ENCODE data around the gene POLR1A.

The POLR1A gene

DNA sequence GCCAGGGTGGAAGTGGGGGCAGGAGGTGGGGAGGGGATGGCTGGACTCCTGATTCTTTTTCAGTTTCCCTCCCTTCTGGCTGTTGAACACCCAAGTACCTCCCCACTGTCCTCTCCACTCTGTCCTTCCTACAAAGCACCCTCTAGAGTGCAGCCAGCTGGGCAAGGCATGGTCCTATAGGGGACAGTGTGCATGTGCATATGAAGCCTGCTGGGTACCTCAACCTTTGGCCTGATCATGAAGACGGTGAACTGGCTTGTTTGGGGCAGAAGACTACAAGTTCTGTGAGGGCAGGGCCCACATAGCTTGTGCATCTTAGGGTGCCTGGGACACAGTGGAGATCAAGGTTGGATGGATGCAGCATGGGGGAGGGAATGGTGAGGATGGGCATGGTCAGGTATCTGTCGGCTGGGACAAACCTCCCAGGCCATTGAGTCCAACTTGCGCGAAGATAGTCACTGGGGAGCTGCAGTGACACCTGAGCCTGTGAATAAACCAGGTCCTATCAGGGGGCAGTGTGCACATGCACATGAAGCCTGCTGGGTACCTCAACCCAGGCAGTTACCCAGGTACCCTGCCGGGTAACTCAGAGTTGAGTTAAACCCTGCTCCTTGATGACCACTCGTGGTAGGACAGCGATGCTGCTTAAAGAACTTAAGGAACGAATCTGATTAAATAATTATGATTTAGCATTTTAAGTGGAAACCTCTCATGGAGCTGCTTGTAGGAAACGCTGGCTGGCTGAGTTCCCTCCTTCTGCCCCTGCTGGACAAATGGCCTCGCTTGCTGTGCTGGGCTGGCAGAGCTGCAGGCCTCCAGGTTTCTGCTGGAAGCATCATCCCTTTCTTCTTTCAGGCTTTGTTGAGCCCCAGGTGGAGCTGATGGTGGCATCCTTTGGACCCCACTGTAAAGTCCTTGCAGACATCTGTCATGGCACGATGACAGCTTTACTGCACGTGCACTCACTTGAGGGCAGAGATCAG is 84.0 kb downstream of the POLR1A start:
- DNase-seq (ENCODE audit: low read depth) = no peak

GRCh38 chr2:86020984-86021383 is 84.7 kb downstream of the POLR1A start:
- peak; percentile 42 for DNase-seq (ENCODE audit: low read depth)

GRCh38 chr2:86019121-86019520 is 86.6 kb downstream of the POLR1A start:
- DNase-seq (ENCODE audit: low read depth) = no peak

DNA sequence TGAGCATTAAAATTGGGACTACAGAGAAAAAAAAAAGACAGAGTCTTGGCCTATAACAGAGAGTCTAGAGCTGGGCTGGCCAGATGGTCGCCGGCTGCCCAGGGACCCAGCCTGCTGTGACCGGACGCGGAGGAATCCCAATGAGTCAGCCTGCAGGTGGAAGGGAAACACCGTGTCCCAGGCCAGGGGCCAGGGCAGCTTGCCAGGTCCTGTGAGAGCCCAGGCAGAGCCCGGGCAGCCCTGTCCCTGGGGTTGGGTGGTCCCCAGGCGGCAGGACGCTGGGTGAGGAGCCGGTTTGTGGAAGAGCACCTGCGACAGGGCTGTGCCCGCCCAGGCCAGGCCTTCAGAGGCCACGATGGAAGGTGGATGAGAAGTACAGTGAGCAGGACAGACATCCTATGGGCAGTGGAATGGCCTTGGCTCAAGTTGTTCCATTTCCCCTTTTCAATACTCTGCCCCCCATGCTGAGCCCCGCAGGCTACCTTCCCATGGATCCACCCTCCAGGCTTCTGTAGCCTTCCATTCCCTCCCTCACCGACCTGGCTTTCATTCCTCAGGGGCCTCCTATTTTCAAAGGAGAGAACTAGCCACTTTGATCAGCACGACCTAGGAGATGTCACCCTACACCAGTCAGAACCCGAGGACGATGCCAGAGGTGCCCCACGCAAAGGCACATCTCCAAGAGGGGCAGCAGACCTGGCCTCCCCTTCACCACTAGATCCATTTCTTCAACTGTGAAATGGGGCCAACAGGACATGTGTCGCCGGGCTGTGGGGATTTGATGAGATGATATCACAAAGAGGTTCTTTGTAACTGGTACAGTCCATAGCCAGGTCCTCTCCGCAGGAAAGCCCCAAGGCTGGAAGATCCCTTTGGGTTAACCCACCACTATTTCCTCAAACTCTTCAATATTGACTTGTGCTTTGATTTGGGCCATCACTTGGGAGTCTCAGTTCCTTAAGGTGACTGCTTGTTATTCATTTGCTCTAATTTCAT is 87.5 kb downstream of the POLR1A start:
- DNase-seq (ENCODE audit: low read depth) = peak; percentile 34

DNA sequence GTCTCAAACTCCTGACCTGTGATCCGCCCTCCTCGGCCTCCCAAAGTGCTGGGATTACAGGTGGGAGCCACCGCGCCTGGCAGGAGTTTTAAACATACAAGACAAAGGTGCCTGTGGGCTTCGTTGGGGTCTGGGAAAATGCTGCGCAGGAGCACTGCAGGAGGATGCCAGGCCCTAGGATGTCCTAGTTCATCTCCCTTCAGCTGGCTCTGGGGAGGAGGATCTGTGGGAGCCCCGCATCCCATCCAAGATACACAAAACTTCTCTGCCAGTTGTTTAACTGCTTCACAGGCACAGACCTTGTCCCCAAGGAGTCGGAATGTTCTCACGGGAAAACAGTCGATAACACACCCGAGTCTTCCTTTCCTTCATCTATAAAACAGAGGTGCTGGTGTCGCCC is 89.1 kb downstream of the POLR1A start:
- no peak for DNase-seq (ENCODE audit: low read depth)

- no peak for DNase-seq (ENCODE audit: low read depth)
Observed at GRCh38 chr2:86015699-86016098, 90.0 kb downstream of the POLR1A start.

DNA sequence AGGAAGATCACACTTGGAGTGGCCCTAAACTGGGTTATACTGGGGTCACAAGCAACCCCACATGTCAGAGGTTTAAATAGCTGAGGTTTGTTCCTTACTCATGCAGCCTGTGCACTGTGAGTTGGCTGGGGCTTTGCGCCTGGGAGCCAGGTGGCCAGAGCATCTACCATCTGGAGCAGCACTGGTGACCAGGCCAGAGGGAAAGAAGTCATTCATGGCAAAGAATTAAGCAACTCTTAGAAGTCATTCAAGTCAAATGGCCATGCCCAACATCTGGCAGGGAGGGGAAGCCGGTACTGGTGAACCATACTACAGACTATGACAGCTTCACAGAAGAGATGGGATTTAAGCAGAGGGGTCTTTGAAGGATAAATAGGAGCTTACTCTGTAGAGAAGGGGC is 90.7 kb downstream of the POLR1A start:
- DNase-seq (ENCODE audit: low read depth) = no peak

DNA sequence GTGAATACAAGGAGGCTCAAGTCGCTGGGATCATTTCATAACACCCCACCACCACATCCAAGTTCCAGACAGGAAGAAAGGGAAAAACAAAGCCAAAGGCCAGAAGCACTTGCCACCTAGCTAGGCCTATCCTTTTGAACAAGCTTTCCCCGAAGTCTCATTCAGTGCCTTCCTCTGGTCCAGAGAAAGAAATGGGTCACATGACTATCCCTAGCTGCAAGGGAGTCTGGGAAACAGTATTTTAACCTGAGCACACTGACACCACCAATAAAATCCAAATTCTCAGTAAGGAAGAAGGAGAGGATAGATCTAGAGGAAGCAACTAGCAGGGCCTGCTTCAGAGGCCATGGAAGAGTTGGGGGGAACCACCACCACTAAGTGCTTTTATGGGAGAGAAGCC is 91.2 kb downstream of the POLR1A start:
- DNase-seq (ENCODE audit: low read depth) = no peak

DNA sequence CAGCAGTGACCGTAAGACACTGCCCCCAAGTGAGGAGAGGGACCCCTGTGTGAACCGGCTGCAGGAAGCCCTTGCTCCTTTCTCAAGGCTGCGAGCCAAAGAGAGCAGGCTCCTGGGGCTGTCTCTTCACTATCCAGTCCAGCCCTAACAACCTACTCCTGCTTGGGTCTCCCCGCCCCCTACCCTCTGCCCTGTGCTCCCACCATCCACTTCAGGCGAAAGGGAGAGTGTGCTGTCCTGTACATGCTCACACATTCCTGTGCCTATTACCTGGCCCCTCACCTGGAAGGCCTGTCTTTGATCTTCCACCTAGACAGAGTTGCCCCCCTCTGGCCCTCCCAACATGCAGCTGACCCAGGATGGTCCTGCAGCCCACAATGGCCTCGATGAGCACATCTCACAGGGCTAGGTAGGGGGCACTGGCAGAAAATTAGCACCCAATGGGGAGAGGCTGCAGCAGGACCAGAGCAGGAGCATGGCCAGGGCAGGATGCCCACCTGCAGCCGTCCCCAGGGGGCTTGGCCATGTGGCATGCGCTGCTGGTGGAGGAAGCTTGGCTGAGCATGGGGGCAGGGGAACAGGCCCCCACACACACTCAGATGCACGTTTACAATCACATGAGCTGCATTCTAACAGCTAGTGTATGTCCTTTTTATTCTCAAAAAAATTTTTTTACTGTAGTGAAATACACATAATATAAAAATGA is 93.5 kb downstream of the POLR1A start:
- no peak for DNase-seq (ENCODE audit: low read depth)

DNA sequence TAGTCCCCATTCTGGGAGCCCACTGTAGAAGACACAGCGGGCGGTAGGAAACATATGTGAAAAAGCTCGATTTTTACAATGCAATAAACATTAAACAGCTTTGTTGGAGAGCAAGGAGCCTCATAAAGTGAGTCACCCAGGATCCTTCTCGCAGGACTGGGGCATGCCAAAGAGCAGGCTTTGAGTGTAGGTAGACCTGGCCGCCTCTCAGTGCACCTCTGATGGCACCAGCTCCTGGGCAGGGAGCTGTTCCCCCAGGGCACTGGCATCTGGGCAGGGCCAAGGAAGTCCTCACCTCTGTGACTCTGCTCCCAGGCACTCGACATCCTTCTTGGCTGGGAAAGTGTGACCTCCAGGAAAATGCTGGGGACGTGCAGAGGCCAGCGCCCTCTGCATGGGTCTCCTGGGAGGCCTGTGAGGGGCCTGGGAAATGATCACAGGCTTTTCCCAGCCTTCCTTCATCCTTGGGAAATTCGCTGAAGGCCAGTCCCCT is 94.2 kb downstream of the POLR1A start:
- DNase-seq (ENCODE audit: low read depth) = peak; percentile 61

GRCh38 chr2:86010083-86010482 is 95.6 kb downstream of the POLR1A start:
- no peak for DNase-seq (ENCODE audit: low read depth)

- no peak for DNase-seq (ENCODE audit: low read depth)
Observed at GRCh38 chr2:86006524-86006923, 99.2 kb downstream of the POLR1A start.

- no peak for DNase-seq (ENCODE audit: low read depth)
Observed at GRCh38 chr2:86003967-86004366, 101.7 kb downstream of the POLR1A start.

DNA sequence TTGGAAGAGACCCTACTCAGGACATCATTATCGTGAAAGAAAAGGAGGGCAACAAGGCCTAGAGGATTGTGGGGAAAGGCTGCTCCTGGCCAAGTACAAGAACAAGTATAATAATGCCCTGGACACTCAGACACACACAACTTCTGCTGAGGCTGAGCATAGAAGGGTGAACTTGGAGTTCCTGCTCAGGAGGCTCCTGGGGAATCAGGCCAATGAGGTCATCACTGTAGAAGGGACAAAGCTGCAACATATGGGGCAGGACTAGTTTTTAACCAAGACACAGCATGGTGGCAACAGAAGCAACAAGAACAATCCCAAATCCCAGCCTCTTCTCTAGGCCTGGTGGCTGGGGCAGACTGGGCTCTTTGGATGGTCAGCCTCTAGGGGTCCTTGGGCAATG is 102.6 kb downstream of the POLR1A start:
- no peak for DNase-seq (ENCODE audit: low read depth)

DNA sequence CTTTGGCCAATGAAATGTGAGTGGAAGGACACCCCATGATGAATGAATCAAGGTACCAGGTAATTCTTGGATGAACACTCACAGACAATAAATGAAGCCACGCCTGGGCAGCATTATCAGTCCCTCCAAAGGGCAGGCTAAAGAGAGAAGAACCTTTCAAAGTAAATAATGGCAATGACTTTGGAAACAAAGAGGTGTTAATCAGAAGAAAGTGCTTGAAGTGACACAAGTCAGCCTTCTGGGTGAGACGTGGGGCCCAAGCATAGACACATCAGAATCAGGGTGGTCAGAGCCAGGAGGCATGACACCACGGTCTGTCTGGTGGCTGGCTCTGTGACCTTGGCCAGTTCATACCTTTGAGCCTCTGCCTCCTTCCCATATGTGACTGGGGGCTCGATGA is 103.3 kb downstream of the POLR1A start:
- no peak for DNase-seq (ENCODE audit: low read depth)

DNA sequence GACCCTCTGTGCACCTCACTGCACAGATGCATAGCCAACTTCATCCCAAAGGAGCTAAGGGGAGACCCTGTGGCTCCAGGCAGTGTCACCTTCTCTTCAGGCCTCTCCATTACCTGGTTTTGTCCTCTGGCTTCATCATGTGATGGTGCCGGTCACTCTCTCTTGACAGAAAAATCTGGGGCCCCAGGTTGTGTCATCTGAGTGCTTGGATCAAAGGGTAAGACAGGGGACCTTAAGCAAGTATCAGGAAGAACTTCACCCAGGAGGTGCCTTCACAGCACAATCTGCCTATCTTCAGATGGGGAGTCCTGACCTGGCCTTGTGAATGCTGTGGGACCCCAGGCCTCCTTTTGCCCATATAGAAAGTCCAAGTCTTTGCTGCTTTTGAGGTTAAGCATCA is 104.4 kb downstream of the POLR1A start:
- no peak for DNase-seq (ENCODE audit: low read depth)

GRCh38 chr2:86000938-86001312 is 104.8 kb downstream of the POLR1A start:
- no peak for DNase-seq (ENCODE audit: low read depth)

GRCh38 chr2:86000131-86000937 is 105.4 kb downstream of the POLR1A start:
- peak; percentile 36 for DNase-seq (ENCODE audit: low read depth)

DNA sequence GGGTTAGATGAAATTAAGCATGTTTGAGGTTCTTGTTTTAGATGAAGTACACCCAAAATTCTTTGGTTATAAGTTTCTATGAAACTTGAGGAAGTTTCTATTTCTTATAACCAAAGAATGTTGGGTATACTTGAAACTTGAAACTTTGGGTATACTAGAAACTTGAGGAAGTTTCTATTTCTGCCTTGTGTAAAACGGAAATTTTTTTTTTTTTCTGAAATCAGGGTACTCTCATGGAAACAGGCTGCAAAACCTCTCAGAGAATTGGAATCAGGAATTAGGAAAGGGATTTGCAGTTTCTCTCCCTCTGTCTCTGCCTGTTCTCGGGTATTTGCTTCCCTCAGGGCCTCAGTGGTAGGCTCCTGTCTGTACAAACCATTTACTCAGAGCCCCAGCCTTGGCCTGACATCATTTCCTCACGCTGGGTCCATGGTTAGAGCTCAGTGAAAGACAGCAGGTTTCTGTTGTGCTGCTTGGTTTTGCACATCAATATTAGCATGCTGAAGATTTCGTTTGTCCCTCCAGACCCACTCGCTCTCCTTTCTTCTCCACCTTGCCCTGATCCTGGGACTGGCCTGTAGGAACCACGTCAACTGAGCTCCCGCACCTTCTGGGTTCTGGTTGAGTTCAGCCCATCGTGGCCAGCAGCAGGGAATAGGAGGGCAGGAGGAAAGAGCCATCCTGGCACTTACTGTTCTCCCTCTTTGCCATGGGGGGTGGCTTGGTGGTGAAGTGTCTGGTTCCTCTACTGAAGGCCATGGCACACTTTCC is 106.4 kb downstream of the POLR1A start:
- peak; percentile 70 for DNase-seq (ENCODE audit: low read depth)

Measured in EH (cell line).